ENCODE results near the gene ZMAT3.
"Not testable (repeated sequence)": the region's sequence is repeated elsewhere in the genome, so short reads cannot be mapped to it uniquely, and the experiment has no call there.

The ZMAT3 gene

GRCh38 chr3:179071323-179072099 is at the start of gene ZMAT3:
Gene ZMAT3 (minus strand): TSS chr3:179071809. CDS start chr3:179067752, 4,057 bp downstream.
- DNase-seq (ENCODE audit: low read depth in 3 of 3), result peak; percentile 76 to 84 (median 79)

GRCh38 chr3:179116816-179117215 is 45.2 kb upstream of the ZMAT3 start:
- DNase-seq (ENCODE audit: low read depth in 3 of 3), result no peak

- DNase-seq (ENCODE audit: low read depth in 3 of 3), result not testable (repeated sequence)
These were observed 43.8 kb upstream of the ZMAT3 start for GRCh38 chr3:179115444-179115843.

GRCh38 chr3:179113903-179114302 is 42.3 kb upstream of the ZMAT3 start:
- DNase-seq (ENCODE audit: low read depth in 3 of 3), result no peak

- no peak for DNase-seq (ENCODE audit: low read depth in 3 of 3)
These were observed 36.5 kb upstream of the ZMAT3 start for GRCh38 chr3:179108086-179108485.

- DNase-seq (ENCODE audit: low read depth in 3 of 3), result no peak
These were observed 36.0 kb upstream of the ZMAT3 start for GRCh38 chr3:179107617-179108016.

- DNase-seq (ENCODE audit: low read depth in 3 of 3), result no peak
These were observed 34.3 kb upstream of the ZMAT3 start for GRCh38 chr3:179105881-179106280.

GRCh38 chr3:179100652-179101051 is 29.0 kb upstream of the ZMAT3 start:
- no peak for DNase-seq (ENCODE audit: low read depth in 3 of 3)

- DNase-seq (ENCODE audit: low read depth in 3 of 3), result no peak
These were observed 26.9 kb upstream of the ZMAT3 start for GRCh38 chr3:179098388-179099077.

GRCh38 chr3:179093807-179094206 is 22.2 kb upstream of the ZMAT3 start:
- no peak for DNase-seq (ENCODE audit: low read depth in 3 of 3)

- DNase-seq (ENCODE audit: low read depth in 3 of 3), result no peak
These were observed 19.5 kb upstream of the ZMAT3 start for GRCh38 chr3:179091113-179091512.

- no peak for DNase-seq (ENCODE audit: low read depth in 3 of 3)
These were observed 16.7 kb upstream of the ZMAT3 start for GRCh38 chr3:179088306-179088705.

GRCh38 chr3:179083977-179084376 is 12.4 kb upstream of the ZMAT3 start:
- DNase-seq (ENCODE audit: low read depth in 3 of 3), result no peak

- DNase-seq (ENCODE audit: low read depth in 3 of 3), result no peak
These were observed 10.8 kb upstream of the ZMAT3 start for GRCh38 chr3:179082416-179082815.

GRCh38 chr3:179081885-179082284 is 10.3 kb upstream of the ZMAT3 start:
- no peak for DNase-seq (ENCODE audit: low read depth in 3 of 3)

GRCh38 chr3:179079537-179079936 is 7.9 kb upstream of the ZMAT3 start:
- no peak for DNase-seq (ENCODE audit: low read depth in 3 of 3)

GRCh38 chr3:179076243-179077027 is 4.8 kb upstream of the ZMAT3 start:
- DNase-seq (ENCODE audit: low read depth in 3 of 3), result no peak

- no peak for DNase-seq (ENCODE audit: low read depth in 3 of 3)
These were observed 3.0 kb upstream of the ZMAT3 start for GRCh38 chr3:179074656-179075055.

- no peak for DNase-seq (ENCODE audit: low read depth in 3 of 3)
These were observed 2.2 kb upstream of the ZMAT3 start for GRCh38 chr3:179073816-179074215.

- peak; percentile 2 to 47 (median 5) for DNase-seq (ENCODE audit: low read depth in 3 of 3)
These were observed 460 bp upstream of the ZMAT3 start for GRCh38 chr3:179072100-179072438.

- no peak for DNase-seq (ENCODE audit: low read depth in 3 of 3)
These were observed 634 bp downstream of the ZMAT3 start for GRCh38 chr3:179071027-179071322.

- no peak for DNase-seq (ENCODE audit: low read depth in 3 of 3)
These were observed 1.7 kb downstream of the ZMAT3 start for GRCh38 chr3:179069762-179070390.

Data from stimulated activated CD4-positive, alpha-beta T cell treated with anti-CD3 and anti-CD28 coated beads, TNF-alpha, amount 100 ng/mL, for 24 hours (primary cell).